IPS-20b (cell line): Measurements from ENCODE around the gene TENM4.

ENCODE experiments used
- H3K27ac ChIP-seq: one replicate; pipeline ENCODE4 v1.5.1; 2013; ENCODE audit warnings: low read length
- H3K27me3 ChIP-seq: 2 replicates; pipeline ENCODE4 v1.6.1; 2013; ENCODE audit warnings: mild to moderate bottlenecking, low read length, inconsistent platforms; ENCODE audit not compliant: insufficient read depth
- H3K36me3 ChIP-seq: 2 replicates; pipeline ENCODE4 v1.6.1; 2013; ENCODE audit warnings: low read depth, mild to moderate bottlenecking, inconsistent platforms, low read length, moderate library complexity; ENCODE audit not compliant: insufficient read depth
- H3K4me1 ChIP-seq: 2 replicates; pipeline ENCODE4 v1.6.1; 2013; ENCODE audit warnings: mild to moderate bottlenecking, control low read depth, inconsistent platforms, low read length, moderate library complexity; ENCODE audit not compliant: insufficient read depth
- H3K4me3 ChIP-seq: 2 replicates; pipeline ENCODE4 v1.5.1; 2013; ENCODE audit warnings: mild to moderate bottlenecking, low read length, inconsistent platforms
- H3K9ac ChIP-seq: 2 replicates; pipeline ENCODE4 v1.6.1; 2013; ENCODE audit warnings: low read depth, mild to moderate bottlenecking, inconsistent platforms, low read length, moderate library complexity
- H3K9me3 ChIP-seq: 2 replicates; pipeline ENCODE4 v1.6.1; 2013; ENCODE audit warnings: mild to moderate bottlenecking, low read depth, low read length, inconsistent platforms; ENCODE audit not compliant: insufficient read depth

Gene TENM4

GRCh38 chr11:79287952-79288351, 152.9 kb downstream of the TENM4 start:
- Histone ChIP-seq H3K27ac (no peak overlapping the region), H3K9me3 (0 out of 2 replicates have a peak, but pooled peaks cover 3% of the 10 kb centered on the region), H3K4me1 (no peaks in the 10 kb centered on the region), H3K36me3 (no peaks in the 10 kb centered on the region), H3K9ac (no peak overlapping the region), H3K4me3 (no peak overlapping the region), H3K27me3 (no peaks in the 10 kb centered on the region)

DNA sequence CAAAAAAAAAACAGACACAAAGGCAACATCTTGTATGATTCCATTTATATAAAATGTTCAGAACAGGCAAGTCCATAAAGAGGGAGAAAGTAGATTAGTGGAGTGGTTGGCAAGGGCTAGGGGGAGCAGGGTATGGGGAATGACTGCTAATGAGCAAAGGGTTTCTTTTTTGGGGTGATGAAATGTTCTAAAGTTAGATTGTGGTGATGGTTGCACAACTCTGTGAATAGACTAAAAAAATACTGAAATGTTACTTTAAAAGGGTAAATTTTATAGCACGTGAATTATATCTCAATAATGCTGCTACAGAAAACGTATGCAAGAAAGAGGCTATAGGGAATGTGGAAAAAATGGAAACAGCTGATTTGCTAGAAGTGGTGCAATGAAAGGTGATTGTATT, 155.1 kb downstream of the TENM4 start:
- Histone ChIP-seq H3K9ac (no peak overlapping the region), H3K27ac (no peak overlapping the region), H3K9me3 (peaks cover 3% of the 10 kb centered on the region; the same call in 1 of the 2 replicates), H3K4me1 (no peaks in the 10 kb centered on the region), H3K4me3 (no peak overlapping the region), H3K36me3 (no peaks in the 10 kb centered on the region), H3K27me3 (no peaks in the 10 kb centered on the region)

DNA sequence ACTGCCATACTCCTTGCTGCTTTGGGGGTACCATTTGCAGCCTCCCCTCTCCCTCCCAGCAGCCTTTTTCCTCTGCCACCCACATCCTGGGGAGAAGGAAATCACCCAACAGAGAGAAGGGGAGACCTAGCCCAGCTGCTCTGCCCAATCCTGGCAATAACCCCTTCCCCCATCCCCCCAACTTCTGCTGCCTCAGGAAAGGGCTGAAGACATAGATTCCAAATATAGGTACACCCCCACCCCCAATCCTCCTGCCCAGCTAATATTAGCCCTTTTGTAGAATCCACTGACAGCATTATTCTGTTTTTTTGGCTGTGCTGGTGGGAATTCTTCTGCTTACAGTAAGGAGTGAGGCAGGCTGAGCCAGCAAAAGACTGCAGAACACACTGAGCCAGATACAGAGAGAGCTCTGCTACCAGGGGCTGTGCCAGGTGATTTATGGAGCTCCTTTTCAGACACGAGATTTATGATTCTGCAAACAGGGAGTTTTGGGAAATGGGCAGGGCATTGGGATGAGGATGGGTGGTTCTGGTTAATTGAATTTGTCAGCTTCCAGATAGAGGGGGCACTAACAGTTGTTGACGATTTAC, 164.0 kb downstream of the TENM4 start:
- Histone ChIP-seq H3K36me3 (no peaks in the 10 kb centered on the region), H3K4me1 (peaks cover 6% of the 10 kb centered on the region; the same call in 1 of the 2 replicates), H3K9me3 (no peaks in the 10 kb centered on the region), H3K4me3 (no peak overlapping the region), H3K9ac (no peak overlapping the region), H3K27ac (no peak overlapping the region), H3K27me3 (no peaks in the 10 kb centered on the region)

DNA sequence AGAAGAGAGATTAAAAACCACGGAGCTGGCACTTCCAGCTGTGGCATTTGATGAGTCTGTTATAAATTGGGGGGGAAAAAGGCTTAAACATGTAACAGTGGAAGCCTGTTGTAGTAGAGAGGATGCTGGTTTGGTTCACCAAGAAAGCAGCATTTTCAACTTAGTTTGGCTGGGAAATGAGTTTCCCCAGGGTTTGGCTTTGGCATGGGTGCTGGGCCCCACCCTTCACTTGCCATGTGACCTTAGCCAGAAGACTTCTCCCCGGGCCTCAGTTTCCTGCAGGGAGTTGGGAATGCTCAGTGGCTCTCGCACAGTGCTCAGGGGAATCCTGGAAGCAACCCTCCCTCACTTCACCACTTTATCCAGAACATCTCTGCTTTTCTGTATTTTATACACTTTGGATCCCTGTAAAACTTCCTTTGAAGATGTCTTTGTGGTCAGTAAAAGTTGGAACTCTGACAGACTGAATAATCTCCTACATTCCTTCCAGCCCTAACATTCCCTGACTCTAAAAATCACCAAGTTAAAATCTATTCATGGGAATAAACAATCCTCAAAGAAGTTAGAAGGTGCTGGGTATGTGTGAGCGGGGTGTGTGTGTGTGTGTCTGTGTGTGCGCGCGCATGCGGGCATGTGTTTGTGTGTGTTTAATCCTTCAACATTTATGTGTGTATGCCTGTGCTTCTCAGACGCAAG, 166.0 kb downstream of the TENM4 start:
- Histone ChIP-seq H3K27me3 (no peaks in the 10 kb centered on the region), H3K9me3 (no peaks in the 10 kb centered on the region), H3K4me1 (peaks cover 12% of the 10 kb centered on the region; the same call in 1 of the 2 replicates), H3K27ac (no peak overlapping the region), H3K4me3 (no peak overlapping the region), H3K36me3 (no peaks in the 10 kb centered on the region), H3K9ac (no peak overlapping the region)

- Histone ChIP-seq H3K9ac (no peak overlapping the region), H3K4me3 (no peak overlapping the region), H3K36me3 (no peaks in the 10 kb centered on the region), H3K27me3 (no peaks in the 10 kb centered on the region), H3K9me3 (no peaks in the 10 kb centered on the region), H3K27ac (no peak overlapping the region), H3K4me1 (peaks cover 12% of the 10 kb centered on the region; the same call in 1 of the 2 replicates)
These were observed 167.0 kb downstream of the TENM4 start for GRCh38 chr11:79273781-79274180.

GRCh38 chr11:79269611-79270307, 171.1 kb downstream of the TENM4 start:
- Histone ChIP-seq H3K9me3 (no peaks in the 10 kb centered on the region), H3K9ac (no peak overlapping the region), H3K36me3 (no peaks in the 10 kb centered on the region), H3K4me1 (peaks cover 12% of the 10 kb centered on the region; the same call in 1 of the 2 replicates), H3K4me3 (no peak overlapping the region), H3K27me3 (no peaks in the 10 kb centered on the region), H3K27ac (no peak overlapping the region)

DNA sequence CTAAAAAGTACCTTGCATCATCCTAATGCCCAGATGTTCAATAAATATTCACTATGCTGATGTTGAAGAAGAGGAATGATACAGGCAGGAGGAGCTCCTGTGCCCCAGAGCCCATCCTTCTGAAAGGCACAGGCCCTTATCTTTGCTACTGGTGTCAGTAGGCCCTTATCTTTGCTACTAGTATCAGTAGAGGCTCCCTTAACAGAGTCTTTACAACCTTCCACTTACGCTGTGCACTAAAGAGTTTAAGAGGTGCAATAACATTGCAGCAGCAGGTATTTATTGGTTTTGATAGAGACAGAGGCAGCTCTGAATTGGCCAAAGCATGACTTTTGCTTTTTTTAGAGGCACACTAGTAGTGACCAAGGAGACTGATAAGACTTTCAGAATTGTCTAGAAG, 174.4 kb downstream of the TENM4 start:
- H3K4me3 ChIP-seq, result no peak overlapping the region
- no peaks in the 10 kb centered on the region for H3K27me3 ChIP-seq
- H3K9ac ChIP-seq, result no peak overlapping the region
- no peaks in the 10 kb centered on the region for H3K36me3 ChIP-seq
- peaks cover 13% of the 10 kb centered on the region; the same call in 1 of the 2 replicates for H3K4me1 ChIP-seq
- H3K9me3 ChIP-seq, result no peaks in the 10 kb centered on the region
- no peak overlapping the region for H3K27ac ChIP-seq

DNA sequence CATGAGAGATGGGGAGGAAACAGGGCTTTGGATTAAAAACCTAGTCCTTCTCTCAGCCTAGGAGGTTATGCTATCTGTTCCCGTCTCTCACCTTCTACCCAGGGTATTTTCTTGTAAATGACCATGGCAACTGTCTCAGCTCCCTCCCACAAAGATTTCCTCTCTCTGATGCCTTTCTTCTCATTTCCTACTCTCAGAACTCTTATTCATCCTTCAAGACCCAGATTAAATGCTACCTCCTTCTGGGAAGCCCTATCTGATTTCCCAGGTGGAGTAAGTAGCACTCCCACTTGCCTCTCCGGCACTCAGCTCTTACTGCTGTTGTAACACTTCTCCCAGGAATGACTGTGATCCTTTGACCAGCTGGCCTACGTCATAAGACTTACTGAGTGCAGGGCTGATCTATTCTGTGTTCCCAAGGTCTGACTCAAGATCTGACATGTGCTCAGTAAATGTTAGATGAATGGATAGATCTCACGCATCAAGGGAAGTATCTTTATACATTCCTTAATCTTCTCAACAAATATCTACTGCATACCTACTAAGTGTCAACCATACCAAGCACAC, 175.0 kb downstream of the TENM4 start:
- Histone ChIP-seq H3K9ac (no peak overlapping the region), H3K27ac (no peak overlapping the region), H3K4me3 (no peak overlapping the region), H3K36me3 (no peaks in the 10 kb centered on the region), H3K27me3 (no peaks in the 10 kb centered on the region), H3K9me3 (no peaks in the 10 kb centered on the region), H3K4me1 (peaks cover 13% of the 10 kb centered on the region; the same call in 1 of the 2 replicates)

DNA sequence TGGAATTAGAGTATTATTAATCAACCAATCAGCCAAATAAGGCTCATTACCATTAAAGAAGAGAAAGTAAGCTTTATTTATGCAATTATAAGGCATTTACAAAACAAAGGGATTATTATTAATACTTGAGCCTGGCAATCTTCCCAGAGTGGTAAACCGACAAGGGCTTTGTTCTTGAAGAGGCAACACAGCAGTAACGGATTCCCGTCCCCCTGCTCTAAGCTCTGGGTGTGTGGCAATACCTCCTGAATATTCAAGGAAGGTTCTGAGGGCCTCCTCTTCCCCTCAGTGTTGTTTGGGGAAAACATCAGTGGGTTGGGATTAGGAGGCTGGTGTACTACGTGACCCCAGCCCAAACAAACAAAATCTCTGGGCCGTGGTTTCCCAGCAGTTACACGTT, 176.5 kb downstream of the TENM4 start:
- Histone ChIP-seq H3K27me3 (no peaks in the 10 kb centered on the region), H3K9me3 (no peaks in the 10 kb centered on the region), H3K4me1 (peaks cover 6% of the 10 kb centered on the region; the same call in 1 of the 2 replicates), H3K27ac (no peak overlapping the region), H3K9ac (no peak overlapping the region), H3K4me3 (no peak overlapping the region), H3K36me3 (no peaks in the 10 kb centered on the region)

GRCh38 chr11:79263001-79263400, 177.8 kb downstream of the TENM4 start:
- no peaks in the 10 kb centered on the region for H3K36me3 ChIP-seq
- H3K27ac ChIP-seq, result no peak overlapping the region
- no peak overlapping the region for H3K9ac ChIP-seq
- H3K27me3 ChIP-seq, result no peaks in the 10 kb centered on the region
- H3K9me3 ChIP-seq, result no peaks in the 10 kb centered on the region
- peaks cover 6% of the 10 kb centered on the region for H3K4me1 ChIP-seq
- H3K4me3 ChIP-seq, result no peak overlapping the region

GRCh38 chr11:79262221-79262620, 178.6 kb downstream of the TENM4 start:
- Histone ChIP-seq H3K4me3 (no peak overlapping the region), H3K9ac (no peak overlapping the region), H3K4me1 (peaks cover 6% of the 10 kb centered on the region), H3K9me3 (no peaks in the 10 kb centered on the region), H3K27ac (no peak overlapping the region), H3K27me3 (no peaks in the 10 kb centered on the region), H3K36me3 (no peaks in the 10 kb centered on the region)
